Right lobe of liver (tissue), 6 donors: ENCODE data around the gene VSTM4. TPM values are rescaled to one million over a fixed set of nuclear protein-coding genes. Genes with fewer than 3 reads are reported as not detected.

Experiments
- ATAC-seq, 4 donors: fragments of 200-7000 bp; cut with Tn5 transposase; one replicate each; pipeline ENCODE4 v1.9.1; 2020; ENCODE audit warnings: mild to moderate bottlenecking in 4 of 4, moderate library complexity in 4 of 4
- DNase-seq, 3 donors: peaks; one replicate each; pipeline ENCODE4 v3.0.0-alpha.2; 2020
- H3K27ac ChIP-seq, 3 donors: fragments of 200-600 bp; one replicate each; pipeline ENCODE4 v1.8.0; 2022
- H3K27me3 ChIP-seq, 2 donors: fragments of 200-600 bp; one replicate each; pipeline ENCODE4 v1.8.0; 2022
- H3K36me3 ChIP-seq, 4 donors: fragments of 200-600 bp; sonication (generic) in 1 of 4; one replicate each; pipeline versions ENCODE4 v1.5.1 to v1.8.0; 2017 to 2022; ENCODE audit warnings: control low read depth in 1 of 4
- H3K4me1 ChIP-seq, 4 donors: fragments of 200-600 bp; sonication (generic) in 1 of 4; one replicate each; pipeline versions ENCODE4 v1.5.1 to v1.8.0; 2017 to 2022; ENCODE audit warnings: control low read depth in 1 of 4
- H3K4me3 ChIP-seq, 3 donors: fragments of 200-600 bp; one replicate each; pipeline ENCODE4 v1.8.0; 2022
- H3K9me3 ChIP-seq, 4 donors: fragments of 200-600 bp; sonication (generic) in 1 of 4; one replicate each; pipeline versions ENCODE4 v1.5.1 to v1.8.0; 2017 to 2022; ENCODE audit warnings: control low read depth in 1 of 4
- POLR2A ChIP-seq: fragments of 450-650 bp; IDR thresholded peaks from one replicate; pipeline ENCODE4 v1.6.1; 2017; ENCODE audit warnings: antibody characterized with exemption, mild to moderate bottlenecking
- WGBS: methylation state at CpG from one replicate; pipeline ENCODE4 v1.1.6; 2018; ENCODE audit warnings: low coverage, low lambda C conversion rate; ENCODE audit not compliant: insufficient coverage; ENCODE audit errors: missing lambda C conversion rate; 5-methylcytosine and 5-hydroxymethylcytosine counted together
- intact Hi-C, 2 donors: fragments of 100-400 bp; cut with DNase I; formaldehyde crosslinking; loops; one replicate each; pipeline versions ENCODE4 v1.11.2 to v1.14.1; 2022
- total RNA-seq, 6 experiments: library from RNA; depleted of rRNA in 2 of 6; stranded (reverse); fragments of >200 nt in 2 of 6; fragmentation: NEBNext Ultra II Directional in 3 of 6; extraction: Animal tissue kit (Norgen Biotek cat#: 25700) in 3 of 6; gene quantifications; one replicate each; pipeline versions ENCODE4 v1.1.0 to v1.2.4, GENCODE V29; 2016 to 2023
- TF ChIP-seq, protein P1 (sequence below), 4 donors: fragments of 200-600 bp in 3 of 4; fragments of 450-650 bp in 1 of 4; IDR thresholded peaks; one replicate each; pipeline versions ENCODE4 v1.5.1 to v1.8.0; 2016 to 2022; ENCODE audit warnings: antibody characterized with exemption in 4 of 4, mild to moderate bottlenecking in 2 of 4
- donor health status: DM: no; HTN: yes; CAD: no.
- donor health status: DM: no; HTN: no; CAD: no.
- donor health status: DM: no; HTN: no; CAD: no.
- donor health status: DM: no; HTN: yes; CAD: no.
- donor health status: DM: no; HTN: yes; CAD: no.

Gene VSTM4
- total RNA-seq, 6 experiments from 2014 or later, result 2.1 to 6.6 (median 3.1) TPM

DNA sequence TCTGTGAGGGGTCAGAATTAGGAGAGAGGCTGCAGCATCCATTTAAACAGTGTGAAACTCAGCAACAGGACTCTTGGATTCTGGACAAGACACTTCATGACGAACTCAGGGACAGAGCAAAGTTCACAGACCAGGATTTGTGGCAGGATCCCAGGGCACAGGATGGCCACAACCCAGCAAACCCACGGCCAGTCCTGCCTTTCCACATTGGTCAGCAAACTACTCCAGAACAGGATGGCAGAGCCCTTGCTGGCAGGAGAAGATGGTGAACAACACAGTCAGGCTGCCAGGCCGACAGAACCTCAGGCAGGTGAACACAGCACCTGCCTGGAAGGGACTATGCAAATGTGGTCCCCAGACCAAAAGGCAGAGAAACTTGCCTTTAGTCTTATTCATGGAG lies 34.4 kb downstream of the VSTM4 start:
- H3K4me3 ChIP-seq, result no peak overlapping the region
- H3K9me3 ChIP-seq, result no peaks in the 10 kb centered on the region
- ATAC-seq (peak; percentile 78 to 92 (median 88)), DNase-seq (peak; percentile 73 to 92 (median 86))
- H3K27ac ChIP-seq, result peak overlapping the region in 2 of 3 donors; percentile 43 to 67
- H3K27me3 ChIP-seq, result no peaks in the 10 kb centered on the region
- H3K4me1 ChIP-seq, result peaks cover 0 to 75% (median 22%) of the 10 kb centered on the region in 4 donors
- H3K36me3 ChIP-seq, result no peaks in the 10 kb centered on the region
- TF ChIP-seq POLR2A, result no peak
- TF ChIP-seq, protein P1, sequence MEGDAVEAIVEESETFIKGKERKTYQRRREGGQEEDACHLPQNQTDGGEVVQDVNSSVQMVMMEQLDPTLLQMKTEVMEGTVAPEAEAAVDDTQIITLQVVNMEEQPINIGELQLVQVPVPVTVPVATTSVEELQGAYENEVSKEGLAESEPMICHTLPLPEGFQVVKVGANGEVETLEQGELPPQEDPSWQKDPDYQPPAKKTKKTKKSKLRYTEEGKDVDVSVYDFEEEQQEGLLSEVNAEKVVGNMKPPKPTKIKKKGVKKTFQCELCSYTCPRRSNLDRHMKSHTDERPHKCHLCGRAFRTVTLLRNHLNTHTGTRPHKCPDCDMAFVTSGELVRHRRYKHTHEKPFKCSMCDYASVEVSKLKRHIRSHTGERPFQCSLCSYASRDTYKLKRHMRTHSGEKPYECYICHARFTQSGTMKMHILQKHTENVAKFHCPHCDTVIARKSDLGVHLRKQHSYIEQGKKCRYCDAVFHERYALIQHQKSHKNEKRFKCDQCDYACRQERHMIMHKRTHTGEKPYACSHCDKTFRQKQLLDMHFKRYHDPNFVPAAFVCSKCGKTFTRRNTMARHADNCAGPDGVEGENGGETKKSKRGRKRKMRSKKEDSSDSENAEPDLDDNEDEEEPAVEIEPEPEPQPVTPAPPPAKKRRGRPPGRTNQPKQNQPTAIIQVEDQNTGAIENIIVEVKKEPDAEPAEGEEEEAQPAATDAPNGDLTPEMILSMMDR (IDR thresholded peaks at IDR 0.05), result no peak
- 13% methylated on average over 1 of the region's 3 CpGs for WGBS
- intact Hi-C loops, result no loop called here

DNA sequence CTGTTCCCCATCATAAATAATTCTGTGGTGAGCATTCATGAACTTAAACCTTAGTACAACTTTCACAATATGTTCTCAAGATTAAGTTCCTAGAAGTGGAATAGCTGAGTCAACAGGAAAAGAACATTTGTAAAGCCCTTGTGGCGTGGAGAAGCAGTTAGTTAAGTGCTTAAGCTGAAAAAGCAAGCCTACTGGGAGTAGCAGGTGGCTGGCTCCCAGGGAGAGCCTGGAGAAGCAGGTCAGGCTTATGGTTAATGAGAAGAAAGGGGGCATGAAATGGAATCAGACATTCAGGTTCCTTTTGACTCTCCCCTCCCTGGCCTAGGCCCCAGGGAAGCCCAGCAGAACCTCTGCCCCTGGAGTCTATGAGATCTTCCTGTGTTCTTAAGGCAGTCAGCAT lies 35.3 kb downstream of the VSTM4 start:
- 12% methylated on average over 1 of the region's 1 CpG for WGBS
- DNase-seq (no peak), ATAC-seq (peak in 2 of 4 donors; percentile 4 to 9)
- H3K27ac ChIP-seq, result peak overlapping the region in 2 of 3 donors; percentile 43 to 67
- H3K4me1 ChIP-seq, result peaks cover 0 to 75% (median 22%) of the 10 kb centered on the region in 4 donors
- H3K9me3 ChIP-seq, result no peaks in the 10 kb centered on the region
- intact Hi-C loops, result no loop called here
- no peaks in the 10 kb centered on the region for H3K36me3 ChIP-seq
- no peaks in the 10 kb centered on the region for H3K27me3 ChIP-seq
- H3K4me3 ChIP-seq, result no peak overlapping the region
- TF ChIP-seq POLR2A, result no peak
- TF ChIP-seq, protein P1 (IDR thresholded peaks at IDR 0.05), result no peak

DNA sequence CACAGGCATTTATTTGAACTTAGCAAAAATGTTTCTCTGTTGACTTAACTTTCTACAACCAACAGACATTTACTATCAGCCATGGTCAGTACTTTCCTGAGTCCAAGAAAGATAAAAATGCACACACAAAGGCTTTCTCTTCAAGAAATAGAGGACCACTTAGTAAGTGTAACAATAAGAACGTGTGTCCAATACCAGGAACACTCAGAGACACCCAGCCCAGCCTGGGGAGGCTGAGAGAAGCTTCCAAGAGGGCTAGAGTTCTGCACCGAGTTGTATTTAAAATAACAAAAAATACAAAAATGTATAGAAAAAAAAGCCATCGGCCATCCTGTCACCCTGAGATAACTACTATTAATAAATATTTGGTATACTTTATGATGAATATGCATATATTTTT lies 35.8 kb downstream of the VSTM4 start:
- WGBS, result 69% methylated on average over 3 of the region's 3 CpGs
- H3K4me3 ChIP-seq, result no peak overlapping the region
- no peak for ATAC-seq
- H3K27ac ChIP-seq, result peak overlapping the region in 1 of 3 donors; percentile 43
- H3K9me3 ChIP-seq, result no peaks in the 10 kb centered on the region
- DNase-seq, result no peak
- TF ChIP-seq, protein P1 (IDR thresholded peaks at IDR 0.05), result no peak
- no peak for TF ChIP-seq POLR2A
- H3K36me3 ChIP-seq, result no peaks in the 10 kb centered on the region
- H3K4me1 ChIP-seq, result peaks cover 0 to 75% (median 22%) of the 10 kb centered on the region in 4 donors
- no peaks in the 10 kb centered on the region for H3K27me3 ChIP-seq
- intact Hi-C loops, result no loop called here

DNA sequence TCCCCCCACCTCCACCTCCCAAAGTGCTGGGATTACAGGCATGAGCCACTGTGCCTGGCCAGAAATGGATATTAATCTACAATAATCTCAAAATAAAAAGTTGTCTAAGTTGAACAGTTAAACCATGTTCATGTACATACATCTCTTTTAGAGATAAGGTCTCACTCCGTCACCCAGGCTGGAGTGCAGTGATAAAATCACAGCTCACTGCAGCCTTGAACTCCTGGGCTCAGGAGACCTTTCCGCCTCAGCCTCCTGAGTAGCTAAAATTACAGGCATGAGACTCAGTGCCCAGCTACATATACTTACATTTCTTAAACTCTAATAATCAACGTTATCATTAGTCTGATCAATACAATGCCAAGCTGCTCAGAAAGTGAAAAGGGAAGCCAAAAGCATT lies 36.2 kb downstream of the VSTM4 start:
- Histone ChIP-seq H3K9me3 (no peaks in the 10 kb centered on the region), H3K36me3 (no peaks in the 10 kb centered on the region), H3K4me3 (no peak overlapping the region), H3K4me1 (peaks cover 0 to 73% (median 22%) of the 10 kb centered on the region in 4 donors), H3K27me3 (no peaks in the 10 kb centered on the region), H3K27ac (peak overlapping the region in 1 of 3 donors; percentile 9)
- no peak for TF ChIP-seq POLR2A
- TF ChIP-seq, protein P1 (IDR thresholded peaks at IDR 0.05), result no peak
- DNase-seq, result no peak
- WGBS, result 48% methylated on average over 3 of the region's 3 CpGs
- intact Hi-C loops, result no loop called here
- no peak for ATAC-seq

DNA sequence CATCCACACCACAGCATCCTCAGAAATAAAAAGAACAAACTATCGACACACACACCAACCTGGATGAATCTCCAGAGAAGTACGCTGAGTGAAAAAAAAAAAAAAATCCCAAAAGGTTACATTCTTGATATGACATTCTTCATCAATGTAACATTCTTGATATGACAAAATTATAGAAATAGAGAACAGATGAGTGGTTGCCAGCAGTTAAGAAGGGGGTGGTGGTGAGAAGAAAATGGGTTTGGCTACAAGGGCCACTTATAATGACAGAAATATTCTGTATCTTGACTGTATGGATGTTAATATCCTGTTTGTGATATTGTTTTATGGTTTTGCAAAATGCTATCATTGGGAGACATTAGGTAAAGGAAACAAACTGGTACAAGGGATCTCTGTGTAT lies 36.9 kb downstream of the VSTM4 start:
- peak overlapping the region in 1 of 3 donors; percentile 9 for H3K27ac ChIP-seq
- H3K4me3 ChIP-seq, result no peak overlapping the region
- H3K4me1 ChIP-seq, result peaks cover 0 to 66% (median 20%) of the 10 kb centered on the region in 4 donors
- WGBS, result 86% methylated on average over 2 of the region's 2 CpGs
- DNase-seq (no peak), ATAC-seq (no peak)
- H3K9me3 ChIP-seq, result no peaks in the 10 kb centered on the region
- no peaks in the 10 kb centered on the region for H3K27me3 ChIP-seq
- intact Hi-C loops, result no loop called here
- no peaks in the 10 kb centered on the region for H3K36me3 ChIP-seq
- TF ChIP-seq POLR2A, result no peak
- TF ChIP-seq, protein P1 (IDR thresholded peaks at IDR 0.05), result no peak
